ENCODE results near the gene LRP1. TPM values are rescaled to one million over a fixed set of nuclear protein-coding genes. Genes with fewer than 3 reads are reported as not detected.
A peak's percentile ranks its signal among the peaks of the same experiment; 100 is the strongest.

Gene LRP1
- polyA plus RNA-seq, 1 experiment: 117 TPM

DNA sequence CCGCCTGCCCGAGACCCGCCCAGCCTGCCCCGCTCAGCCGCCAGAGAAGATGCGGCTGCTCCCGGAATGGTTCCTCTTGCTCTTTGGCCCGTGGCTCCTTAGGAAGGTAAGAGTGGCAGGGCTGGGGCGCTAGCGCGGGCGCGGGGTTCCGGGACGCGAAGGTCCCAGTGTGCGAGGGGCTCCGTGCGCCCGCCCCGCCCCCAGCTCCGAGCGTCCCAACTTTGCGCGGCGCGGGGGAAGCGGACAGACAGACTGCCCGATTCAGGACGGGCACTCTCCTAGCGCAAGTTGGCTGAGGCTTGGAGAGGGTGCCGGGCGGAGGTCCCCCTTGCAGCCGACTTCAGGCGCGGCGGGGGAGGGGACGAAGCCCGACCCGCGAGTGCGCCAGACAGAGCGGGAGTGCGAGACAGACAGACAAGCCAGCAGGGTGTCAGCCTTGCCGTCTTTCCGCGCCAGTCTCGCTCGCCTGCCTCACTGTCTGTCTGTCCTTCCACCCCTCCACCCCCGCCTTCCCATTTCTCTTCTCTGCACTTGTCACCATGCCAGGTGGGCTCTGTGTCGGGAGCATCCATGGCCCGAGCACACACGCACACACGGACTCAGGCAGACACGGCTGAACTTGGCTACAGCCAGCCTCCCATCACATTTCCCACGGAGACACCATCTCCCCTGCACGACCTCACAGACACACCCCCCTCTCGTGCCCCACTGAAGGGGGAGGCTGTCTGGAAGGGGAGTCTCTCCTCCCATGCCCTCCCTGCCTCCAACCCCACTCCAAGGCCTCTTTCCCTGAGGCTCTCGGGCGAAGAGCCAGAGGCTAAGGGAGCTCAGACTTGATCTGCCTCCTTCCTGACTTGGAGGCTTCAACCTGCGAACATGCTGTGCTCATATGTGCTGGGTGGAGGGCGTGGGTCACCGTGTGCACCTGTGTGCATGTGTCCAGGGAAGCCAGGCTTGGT, 88.9 kb downstream of the LRP1 start:
- TF ChIP-seq, protein P1, sequence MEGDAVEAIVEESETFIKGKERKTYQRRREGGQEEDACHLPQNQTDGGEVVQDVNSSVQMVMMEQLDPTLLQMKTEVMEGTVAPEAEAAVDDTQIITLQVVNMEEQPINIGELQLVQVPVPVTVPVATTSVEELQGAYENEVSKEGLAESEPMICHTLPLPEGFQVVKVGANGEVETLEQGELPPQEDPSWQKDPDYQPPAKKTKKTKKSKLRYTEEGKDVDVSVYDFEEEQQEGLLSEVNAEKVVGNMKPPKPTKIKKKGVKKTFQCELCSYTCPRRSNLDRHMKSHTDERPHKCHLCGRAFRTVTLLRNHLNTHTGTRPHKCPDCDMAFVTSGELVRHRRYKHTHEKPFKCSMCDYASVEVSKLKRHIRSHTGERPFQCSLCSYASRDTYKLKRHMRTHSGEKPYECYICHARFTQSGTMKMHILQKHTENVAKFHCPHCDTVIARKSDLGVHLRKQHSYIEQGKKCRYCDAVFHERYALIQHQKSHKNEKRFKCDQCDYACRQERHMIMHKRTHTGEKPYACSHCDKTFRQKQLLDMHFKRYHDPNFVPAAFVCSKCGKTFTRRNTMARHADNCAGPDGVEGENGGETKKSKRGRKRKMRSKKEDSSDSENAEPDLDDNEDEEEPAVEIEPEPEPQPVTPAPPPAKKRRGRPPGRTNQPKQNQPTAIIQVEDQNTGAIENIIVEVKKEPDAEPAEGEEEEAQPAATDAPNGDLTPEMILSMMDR (IDR thresholded peaks at IDR 0.05; ENCODE audit: insufficient read depth, low read depth, low read length): no peak
- peaks cover 15% of the 10 kb centered on the region for H3K27me3 ChIP-seq (ENCODE audit: control insufficient read depth, insufficient read depth, low read length)
- H3K36me3 ChIP-seq (ENCODE audit: control insufficient read depth, insufficient read depth, low read length): peaks cover 9% of the 10 kb centered on the region
- no peak for DNase-seq (ENCODE audit: low read depth)
- CTCF ChIA-PET: interaction anchor here (1.0 to 14.9 kb wide), 7 partner anchors 11 to 236 kb away, joined by 3 to 334 read pairs (median 5); partner anchors contain the start of gene SHMT2
- H3K4me3 ChIP-seq (ENCODE audit: low read depth, low read length): peak overlapping the region; percentile 55
- POLR2A ChIA-PET: interaction anchor here (0.6 kb wide), 1 partner anchor 22 kb away, joined by 4 read pairs; no protein-coding TSS in a partner anchor

DNA sequence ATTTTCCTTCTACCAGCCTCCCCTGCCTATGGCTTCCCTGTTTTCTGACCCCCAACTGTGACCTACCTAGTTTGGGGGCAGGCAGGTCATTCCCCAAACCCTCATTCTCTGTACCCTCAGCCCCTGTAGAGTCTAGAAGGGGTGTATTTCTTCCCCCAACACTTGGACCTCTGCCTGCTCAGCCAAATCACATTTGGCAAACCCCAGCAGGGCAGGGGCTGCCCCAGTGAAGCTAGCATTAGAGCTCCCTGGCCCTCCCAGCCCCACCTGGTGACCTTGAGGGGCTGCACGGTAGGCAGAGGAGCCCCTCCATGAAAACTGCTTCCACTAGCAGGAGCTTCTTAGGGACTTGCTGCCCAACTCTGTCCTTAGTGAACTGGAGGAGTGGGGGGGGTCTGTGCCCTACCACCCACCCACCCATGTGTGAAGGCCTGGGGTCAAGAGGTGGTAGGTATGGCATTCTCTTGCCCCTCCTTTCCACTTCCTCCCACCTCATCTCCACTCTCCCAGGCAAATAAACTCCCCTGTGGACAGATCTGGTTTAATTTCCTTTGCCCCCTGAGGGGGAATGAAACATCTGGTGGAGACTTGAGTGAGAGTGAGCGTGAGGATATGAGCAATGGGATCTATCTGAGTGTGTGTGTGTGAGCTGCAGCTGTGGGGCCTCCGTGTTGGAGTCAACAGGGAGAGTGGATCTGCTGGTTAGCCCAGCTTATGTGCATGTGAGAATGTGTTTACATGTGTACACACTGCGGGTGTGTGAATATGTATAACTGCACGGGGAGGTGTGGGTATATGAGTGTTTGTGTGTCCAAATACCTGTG, 90.0 kb downstream of the LRP1 start:
- DNase-seq (ENCODE audit: low read depth): no peak
- CTCF ChIA-PET: interaction anchor here (1.0 to 14.9 kb wide), 6 partner anchors 10 to 94 kb away, joined by 3 to 334 read pairs (median 5); partner anchors contain the start of gene SHMT2
- H3K4me3 ChIP-seq (ENCODE audit: low read depth, low read length): no peak overlapping the region
- TF ChIP-seq, protein P1 (IDR thresholded peaks at IDR 0.05; ENCODE audit: insufficient read depth, low read depth, low read length): no peak
- POLR2A ChIA-PET: interaction anchor here (0.6 to 0.8 kb wide), 2 partner anchors 12 to 21 kb away, joined by 4 read pairs; partner anchors contain the start of gene SHMT2
- peaks cover 15% of the 10 kb centered on the region for H3K27me3 ChIP-seq (ENCODE audit: control insufficient read depth, insufficient read depth, low read length)
- peaks cover 5% of the 10 kb centered on the region; the same call in 1 of the 2 replicates for H3K36me3 ChIP-seq (ENCODE audit: control insufficient read depth, insufficient read depth, low read length)

DNA sequence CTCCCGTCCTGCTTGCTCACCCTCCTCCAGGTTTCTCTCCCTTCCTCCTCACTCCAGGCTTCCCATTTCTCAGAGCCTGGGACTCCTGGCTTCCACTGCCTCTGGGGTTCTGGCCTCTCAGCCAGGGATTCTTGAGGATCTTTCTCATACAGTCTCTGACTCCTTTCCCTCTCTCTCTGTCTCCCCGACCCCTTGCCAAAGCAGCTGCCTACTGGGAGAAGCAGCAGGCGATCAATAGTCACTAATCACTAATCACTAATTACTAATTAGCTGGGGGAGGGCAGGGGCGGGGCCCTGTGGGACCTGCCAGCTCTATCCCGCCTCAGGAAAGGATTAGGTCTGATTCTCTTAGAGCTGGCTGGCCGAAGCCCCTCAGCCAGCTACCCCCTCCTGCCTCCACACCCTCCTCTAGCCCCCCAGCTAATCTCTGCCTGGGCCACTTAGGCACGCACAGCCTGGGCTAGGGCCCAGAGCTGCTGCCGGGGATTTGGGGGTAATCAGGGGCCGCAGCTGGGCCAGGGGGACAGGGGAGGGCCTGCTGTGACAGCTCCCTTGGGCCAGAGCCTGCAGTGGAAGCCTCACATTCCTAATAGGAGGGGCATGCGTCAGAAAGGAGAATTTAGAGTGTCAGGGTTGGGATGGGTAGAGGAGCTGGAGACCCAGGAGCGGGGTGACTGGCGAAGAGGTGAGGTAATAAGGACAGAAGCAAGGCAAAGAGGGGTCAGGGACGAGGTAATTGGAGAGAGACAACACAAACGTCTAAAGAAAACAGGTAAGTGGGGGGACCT, 91.1 kb downstream of the LRP1 start:
- H3K36me3 ChIP-seq (ENCODE audit: control insufficient read depth, insufficient read depth, low read length): no peaks in the 10 kb centered on the region
- peaks cover 15% of the 10 kb centered on the region for H3K27me3 ChIP-seq (ENCODE audit: control insufficient read depth, insufficient read depth, low read length)
- H3K4me3 ChIP-seq (ENCODE audit: low read depth, low read length): no peak overlapping the region
- ChIA-PET CTCF (interaction anchor here (0.7 to 14.9 kb wide), 3 partner anchors 11 to 214 kb away, joined by 3 to 334 read pairs (median 20); partner anchors contain the start of gene SHMT2), POLR2A (no interaction called here)
- DNase-seq (ENCODE audit: low read depth): no peak
- TF ChIP-seq, protein P1 (IDR thresholded peaks at IDR 0.05; ENCODE audit: insufficient read depth, low read depth, low read length): no peak

DNA sequence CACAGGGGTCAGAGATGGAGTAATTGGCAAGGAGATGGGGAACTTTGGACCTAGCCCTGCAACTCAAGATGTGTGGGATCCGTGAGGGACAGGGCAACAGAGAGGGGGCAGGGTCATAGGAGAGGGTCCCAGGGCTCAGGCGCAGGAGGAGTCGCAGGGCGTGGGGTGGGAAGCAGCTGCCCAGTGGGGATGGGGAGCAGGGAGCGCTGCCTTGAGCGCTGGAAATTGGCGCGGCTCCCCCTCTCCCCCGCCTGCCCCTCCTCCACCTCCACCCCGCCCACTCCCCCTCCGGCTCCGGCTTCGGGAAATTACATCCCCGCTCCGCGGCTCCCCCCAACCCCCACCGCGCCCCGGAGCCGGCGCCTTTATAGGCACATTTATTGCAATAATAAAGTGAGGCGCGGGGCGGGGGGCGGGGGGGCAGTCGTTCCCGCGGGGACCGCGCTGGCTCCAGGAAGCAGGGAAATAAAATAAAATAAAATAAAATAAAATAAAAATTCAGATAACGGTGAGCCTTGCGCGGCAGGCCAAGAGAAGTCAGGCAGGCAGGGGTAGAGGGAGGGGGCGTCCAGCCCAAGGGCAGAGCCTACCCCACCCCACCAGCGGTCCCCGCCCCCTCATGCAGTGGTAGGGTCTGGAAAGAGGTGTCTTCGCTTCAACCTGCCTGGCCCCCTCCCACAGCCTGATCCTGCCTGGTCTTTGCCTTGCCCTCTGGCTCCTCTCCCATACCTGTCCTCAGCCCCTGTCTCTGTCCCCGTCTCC, 91.9 kb downstream of the LRP1 start:
- no peak overlapping the region for H3K4me3 ChIP-seq (ENCODE audit: low read depth, low read length)
- CTCF ChIA-PET: interaction anchor here (4.1 to 14.9 kb wide), 2 partner anchors 10 to 22 kb away, joined by 20 to 334 read pairs; partner anchors contain the start of gene SHMT2
- TF ChIP-seq, protein P1 (IDR thresholded peaks at IDR 0.05; ENCODE audit: insufficient read depth, low read depth, low read length): no peak
- POLR2A ChIA-PET: no interaction called here
- DNase-seq (ENCODE audit: low read depth): no peak
- peaks cover 15% of the 10 kb centered on the region for H3K27me3 ChIP-seq (ENCODE audit: control insufficient read depth, insufficient read depth, low read length)
- no peaks in the 10 kb centered on the region for H3K36me3 ChIP-seq (ENCODE audit: control insufficient read depth, insufficient read depth, low read length)
